HG02759 (cell line): Measurements from ENCODE around the gene PHLDB1.
A peak's percentile ranks its signal among the peaks of the same experiment; 100 is the strongest.
"Not testable (repeated sequence)": the region's sequence is repeated elsewhere in the genome, so short reads cannot be mapped to it uniquely, and the experiment has no call there.

Experiments used
- ATAC-seq: cut with Tn5 transposase; IDR thresholded peaks from one replicate; pipeline ENCODE4 v1.9.1; 2021; ENCODE audit warnings: mild to moderate bottlenecking, moderate library complexity; ENCODE audit not compliant: unreplicated experiment

The PHLDB1 gene

GRCh38 chr11:118657709-118658428, 50.5 kb downstream of the PHLDB1 start:
- no peak for ATAC-seq

GRCh38 chr11:118658429-118659313, 51.3 kb downstream of the PHLDB1 start:
- ATAC-seq = no peak

GRCh38 chr11:118659314-118659952, 52.0 kb downstream of the PHLDB1 start:
- ATAC-seq = peak; percentile 88

GRCh38 chr11:118659953-118660680, 52.7 kb downstream of the PHLDB1 start:
- no peak for ATAC-seq

GRCh38 chr11:118660681-118661424, 53.4 kb downstream of the PHLDB1 start:
- no peak for ATAC-seq

GRCh38 chr11:118661425-118662301, 54.2 kb downstream of the PHLDB1 start:
- ATAC-seq = no peak

GRCh38 chr11:118662401-118663271, 55.2 kb downstream of the PHLDB1 start:
- ATAC-seq = no peak

- no peak for ATAC-seq
These were observed 56.0 kb downstream of the PHLDB1 start for GRCh38 chr11:118663381-118663780.

GRCh38 chr11:118663902-118664301, 56.5 kb downstream of the PHLDB1 start:
- ATAC-seq = no peak

GRCh38 chr11:118666371-118666770, 59.0 kb downstream of the PHLDB1 start:
- no peak for ATAC-seq

GRCh38 chr11:118670063-118670462, 62.6 kb downstream of the PHLDB1 start:
- ATAC-seq = no peak

- no peak for ATAC-seq
These were observed 63.8 kb downstream of the PHLDB1 start for GRCh38 chr11:118671254-118671653.

- no peak for ATAC-seq
These were observed 65.4 kb downstream of the PHLDB1 start for GRCh38 chr11:118672846-118673245.

- no peak for ATAC-seq
These were observed 66.1 kb downstream of the PHLDB1 start for GRCh38 chr11:118673361-118674081.

GRCh38 chr11:118674082-118674435, 66.6 kb downstream of the PHLDB1 start:
- ATAC-seq = no peak

- no peak for ATAC-seq
These were observed 70.6 kb downstream of the PHLDB1 start for GRCh38 chr11:118677977-118678376.

- ATAC-seq = not testable (repeated sequence)
These were observed 71.5 kb downstream of the PHLDB1 start for GRCh38 chr11:118678908-118679307.

- ATAC-seq = no peak
These were observed 72.1 kb downstream of the PHLDB1 start, which contains the start of gene TREH for GRCh38 chr11:118679483-118679882. Gene TREH, minus strand, starts transcription at chr11:118679650. Its CDS starts 23 bp downstream, at chr11:118679627.
